ENCODE measurements around the gene GALNTL6. TPM values are rescaled to one million over a fixed set of nuclear protein-coding genes. Genes with fewer than 3 reads are reported as not detected.

GALNTL6 gene
- polyA plus RNA-seq, 1 donor (not counting 4 experiments of a cell fraction or from before 2014, with no cell fraction given) = not detected

GRCh38 chr4:172815499-172816164 is 1002.4 kb downstream of the GALNTL6 start:
- Histone ChIP-seq H4K20me1 (ENCODE audit: control insufficient read depth, extremely low read depth, insufficient read depth, low read length) (no peaks in the 10 kb centered on the region), H3K27ac (ENCODE audit: control insufficient read depth, insufficient read depth, low read length) (no peak overlapping the region), H3K9ac (ENCODE audit: control insufficient read depth, extremely low read depth, insufficient read depth, low read length) (no peak overlapping the region), H3K4me1 (ENCODE audit: control insufficient read depth, extremely low read depth, insufficient read depth, low read length) (no peaks in the 10 kb centered on the region), H3K9me3 (ENCODE audit: control insufficient read depth, low read depth, low read length) (no peaks in the 10 kb centered on the region), H2AFZ (ENCODE audit: control insufficient read depth, low read length) (no peak overlapping the region), H3K36me3 (ENCODE audit: control insufficient read depth in 2 of 2, extremely low read depth in 1 of 2, insufficient read depth in 2 of 2, low read length in 2 of 2) (no peaks in the 10 kb centered on the region), H3K9me1 (ENCODE audit: control insufficient read depth, extremely low read depth, insufficient read depth, low read length) (no peaks in the 10 kb centered on the region), H3K27me3 (ENCODE audit: control insufficient read depth, extremely low read depth, insufficient read depth, low read length) (no peaks in the 10 kb centered on the region), H3K4me2 (ENCODE audit: control insufficient read depth, extremely low read depth, insufficient read depth, low read depth, low read length) (no peak overlapping the region), H3K79me2 (ENCODE audit: control insufficient read depth, insufficient read depth, low read length) (no peaks in the 10 kb centered on the region), H3K4me3 (ENCODE audit: control insufficient read depth in 2 of 3, extremely low read depth in 1 of 3, insufficient read depth in 2 of 3, low read depth in 1 of 3, low read length in 3 of 3) (no peak overlapping the region)
- TF ChIP-seq EZH2 (IDR thresholded peaks at IDR 0.05; ENCODE audit: low read length) (no peak), CTCF (optimal IDR thresholded peaks at IDR 0.05 in 1 of 3, IDR thresholded peaks at IDR 0.05 in 1 of 3, conservative IDR thresholded peaks at IDR 0.05 in 1 of 3; ENCODE audit: extremely low read depth in 1 of 3, insufficient read depth in 2 of 3, low read length in 3 of 3) (no peak)
- FAIRE-seq (no peak), DNase-seq (ENCODE audit: low read depth, low spot score) (no peak)
- dilution Hi-C loops (cut with MboI; ENCODE audit: extremely low pct_ligation_motif_present, low sequenced_read_pairs) = no loop called here

- no peak overlapping the region for H3K9ac ChIP-seq (ENCODE audit: control insufficient read depth, extremely low read depth, insufficient read depth, low read length)
- H4K20me1 ChIP-seq (ENCODE audit: control insufficient read depth, extremely low read depth, insufficient read depth, low read length) = no peaks in the 10 kb centered on the region
- no peak overlapping the region for H3K27ac ChIP-seq (ENCODE audit: control insufficient read depth, insufficient read depth, low read length)
- H3K9me3 ChIP-seq (ENCODE audit: control insufficient read depth, low read depth, low read length) = no peaks in the 10 kb centered on the region
- no peaks in the 10 kb centered on the region for H3K9me1 ChIP-seq (ENCODE audit: control insufficient read depth, extremely low read depth, insufficient read depth, low read length)
- no peaks in the 10 kb centered on the region for H3K79me2 ChIP-seq (ENCODE audit: control insufficient read depth, insufficient read depth, low read length)
- dilution Hi-C loops (cut with MboI; ENCODE audit: extremely low pct_ligation_motif_present, low sequenced_read_pairs) = no loop called here
- no peak overlapping the region for H3K4me3 ChIP-seq (ENCODE audit: control insufficient read depth in 2 of 3, extremely low read depth in 1 of 3, insufficient read depth in 2 of 3, low read depth in 1 of 3, low read length in 3 of 3)
- DNase-seq (ENCODE audit: low read depth, low spot score) (no peak), FAIRE-seq (no peak)
- TF ChIP-seq CTCF (optimal IDR thresholded peaks at IDR 0.05 in 1 of 3, IDR thresholded peaks at IDR 0.05 in 1 of 3, conservative IDR thresholded peaks at IDR 0.05 in 1 of 3; ENCODE audit: extremely low read depth in 1 of 3, insufficient read depth in 2 of 3, low read length in 3 of 3) (no peak), EZH2 (IDR thresholded peaks at IDR 0.05; ENCODE audit: low read length) (no peak)
- no peak overlapping the region for H3K4me2 ChIP-seq (ENCODE audit: control insufficient read depth, extremely low read depth, insufficient read depth, low read depth, low read length)
- H2AFZ ChIP-seq (ENCODE audit: control insufficient read depth, low read length) = no peak overlapping the region
- H3K27me3 ChIP-seq (ENCODE audit: control insufficient read depth, extremely low read depth, insufficient read depth, low read length) = no peaks in the 10 kb centered on the region
- no peaks in the 10 kb centered on the region for H3K36me3 ChIP-seq (ENCODE audit: control insufficient read depth in 2 of 2, extremely low read depth in 1 of 2, insufficient read depth in 2 of 2, low read length in 2 of 2)
- no peaks in the 10 kb centered on the region for H3K4me1 ChIP-seq (ENCODE audit: control insufficient read depth, extremely low read depth, insufficient read depth, low read length)
Measured at GRCh38 chr4:172818901-172819300, 1005.7 kb downstream of the GALNTL6 start.

Measured in keratinocyte (primary cell).